NCI-H460 (cell line): ENCODE measurements around the gene P2RX2. TPM values are rescaled to one million over a fixed set of nuclear protein-coding genes. Genes with fewer than 3 reads are reported as not detected.

Source experiments
- DNase-seq: peaks from one replicate; pipeline ENCODE4 v3.0.0-alpha.2; 2016; ENCODE audit warnings: low read depth; ENCODE audit errors: extremely low read depth
- total RNA-seq: library from RNA; depleted of rRNA; stranded (reverse); fragments of >200 nt; shearing (Covaris generic); gene quantifications from 2 replicates; pipeline ENCODE4 v1.2.3, GENCODE V29; 2014

P2RX2 gene
- total RNA-seq, 1 experiment from 2014 or later = not detected

DNA sequence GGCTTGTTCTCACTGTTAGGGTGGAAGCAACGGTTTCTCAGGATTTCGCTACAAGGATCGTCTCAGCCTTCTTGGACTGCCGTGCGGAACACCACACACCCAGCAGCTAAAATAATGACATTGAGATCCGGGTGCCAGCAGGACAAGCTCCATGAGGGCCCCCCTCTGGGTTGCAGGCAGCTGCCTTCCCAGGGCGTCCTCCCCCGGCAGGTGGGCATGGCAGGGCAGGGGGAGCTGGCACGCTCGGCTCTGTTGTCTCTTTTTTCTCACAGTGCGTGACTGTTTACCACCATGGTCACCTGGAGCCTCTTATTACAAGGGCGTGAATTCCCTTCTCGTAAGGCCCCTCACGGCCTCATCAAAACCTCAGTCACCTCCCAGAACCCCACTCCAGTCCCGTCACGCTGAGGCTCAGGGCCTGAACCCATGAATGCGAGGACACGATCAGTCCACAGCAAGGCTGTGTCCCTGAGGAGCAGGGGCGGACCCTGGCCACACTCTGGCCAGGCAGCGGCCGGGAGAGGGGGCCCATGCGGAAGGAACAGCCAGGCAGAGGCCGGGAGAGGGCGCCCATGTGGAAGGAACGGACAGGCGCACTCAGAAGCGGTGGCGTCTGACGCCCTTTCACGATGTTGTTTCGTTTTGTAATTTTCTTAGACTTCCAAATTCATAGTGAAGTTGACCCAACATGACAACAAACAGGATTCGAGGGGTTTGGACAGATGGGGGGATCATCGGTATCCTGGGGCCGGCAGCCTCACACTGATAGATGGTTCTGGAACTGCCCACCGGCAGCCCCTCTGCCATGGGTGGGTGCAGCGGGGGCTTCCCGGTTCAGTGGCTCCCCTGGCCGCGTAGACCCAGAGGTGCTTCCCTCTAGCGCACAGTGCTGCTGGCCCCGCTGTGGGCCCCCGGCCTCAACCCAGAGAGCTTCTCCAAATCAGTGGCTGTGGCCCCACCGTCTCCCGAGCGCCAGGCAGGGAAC is 18.2 kb upstream of the P2RX2 start:
- peak; percentile 74 for DNase-seq

- no peak for DNase-seq
Observed at GRCh38 chr12:132601171-132601883, 17.2 kb upstream of the P2RX2 start.

GRCh38 chr12:132602572-132603239 is 15.9 kb upstream of the P2RX2 start:
- DNase-seq = no peak

DNA sequence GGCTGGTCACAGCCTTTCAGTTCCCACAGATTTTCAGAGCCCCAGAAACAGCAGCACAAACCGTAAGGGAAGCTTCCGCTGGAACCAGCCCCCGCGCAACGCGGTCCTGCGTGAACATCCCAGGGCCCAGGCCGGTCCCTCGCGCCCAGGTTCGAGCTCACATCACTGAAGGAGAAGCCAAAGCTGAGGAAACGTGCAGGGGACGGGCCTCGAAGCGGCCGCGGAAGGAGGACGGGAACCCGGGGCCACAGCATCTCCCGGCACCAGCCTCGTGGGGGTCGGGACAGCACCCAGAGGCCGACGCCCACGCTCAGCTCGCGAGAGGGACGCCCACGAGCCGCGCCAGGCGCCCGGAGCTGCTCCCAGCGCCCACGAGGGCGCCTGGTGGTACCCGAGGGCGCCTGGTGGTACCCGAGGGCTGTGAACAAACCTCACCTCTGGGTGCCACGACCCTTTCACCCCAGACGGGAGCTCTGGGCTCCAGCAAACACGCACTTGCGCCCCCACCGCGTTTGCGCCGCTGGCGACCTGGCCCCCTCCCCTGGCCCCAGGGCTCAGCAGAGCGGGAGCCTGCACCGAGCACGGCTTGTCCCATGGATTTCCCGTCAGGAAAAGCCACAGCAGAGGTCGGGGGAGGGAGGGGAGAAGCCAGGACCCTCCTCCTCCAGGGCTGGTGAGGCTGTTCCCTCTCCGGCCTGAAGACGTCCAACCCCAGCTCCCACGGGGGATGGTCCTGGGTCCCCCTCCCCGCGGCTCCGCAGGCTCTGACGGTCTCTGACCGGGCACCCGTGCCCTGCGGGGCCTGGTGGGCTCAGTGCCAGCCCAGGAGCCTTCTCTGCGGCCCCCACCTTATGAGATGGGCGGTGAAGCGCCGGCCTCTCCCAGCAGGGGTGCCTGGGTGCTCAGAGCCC is 15.1 kb upstream of the P2RX2 start:
- no peak for DNase-seq

GRCh38 chr12:132604151-132604618 is 14.4 kb upstream of the P2RX2 start:
- DNase-seq = no peak

DNA sequence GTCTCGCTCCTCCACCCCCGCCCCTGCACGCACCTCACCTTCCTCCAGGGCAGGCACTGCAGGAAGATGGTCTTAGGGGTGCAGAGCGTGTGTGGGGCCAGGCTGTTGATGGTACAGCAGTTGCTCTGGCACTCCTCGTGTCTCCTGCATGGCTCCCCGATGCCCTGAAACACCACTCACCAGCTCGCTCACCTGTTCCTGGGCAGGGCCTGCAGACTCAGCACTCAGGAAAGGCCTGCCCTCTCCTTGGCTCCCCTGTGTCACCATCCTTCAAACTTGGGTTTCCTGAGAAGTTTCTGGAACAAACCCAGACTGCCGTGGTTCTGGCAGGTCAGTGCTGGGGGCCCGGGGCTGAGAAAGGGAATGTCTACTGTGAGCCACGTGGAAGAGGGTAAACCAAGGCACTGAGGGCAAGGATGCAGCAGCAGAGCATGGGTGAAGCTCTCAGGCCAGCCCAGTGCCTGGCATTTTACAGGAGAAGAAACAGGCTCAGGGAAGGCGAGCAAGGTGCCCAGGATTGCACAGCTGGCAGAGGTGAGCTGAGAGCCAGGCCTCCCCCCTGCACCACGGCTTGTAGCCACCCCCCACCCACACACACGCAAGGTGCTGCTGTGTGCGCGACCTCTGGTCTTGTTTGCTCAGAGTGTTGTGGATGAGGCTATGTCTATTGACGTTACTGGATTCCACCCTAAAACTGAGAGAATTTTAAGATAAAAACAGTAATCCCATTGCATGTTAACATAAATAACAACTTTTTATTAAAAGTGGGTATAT is 13.7 kb upstream of the P2RX2 start:
- no peak for DNase-seq

DNA sequence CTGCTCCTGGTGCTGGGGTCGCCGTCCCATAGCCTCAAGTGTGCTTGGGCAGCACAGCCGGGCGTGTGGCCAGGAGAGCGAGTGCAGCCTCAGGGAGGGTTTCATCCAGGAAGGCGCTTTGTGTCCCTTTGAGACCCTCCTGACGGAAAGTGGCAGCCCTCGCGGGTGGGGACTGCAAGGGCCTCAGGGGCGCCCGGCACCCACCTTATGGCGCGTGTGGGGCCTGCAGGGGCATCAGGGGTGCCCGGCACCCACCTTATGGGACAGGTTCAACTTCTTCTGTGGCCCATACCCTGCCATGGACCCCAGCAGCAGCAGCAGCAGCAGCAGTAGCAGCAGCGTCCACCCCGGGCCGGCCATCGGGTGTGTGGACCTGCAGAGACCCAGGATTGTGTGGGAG is 12.7 kb upstream of the P2RX2 start:
- DNase-seq = no peak

DNA sequence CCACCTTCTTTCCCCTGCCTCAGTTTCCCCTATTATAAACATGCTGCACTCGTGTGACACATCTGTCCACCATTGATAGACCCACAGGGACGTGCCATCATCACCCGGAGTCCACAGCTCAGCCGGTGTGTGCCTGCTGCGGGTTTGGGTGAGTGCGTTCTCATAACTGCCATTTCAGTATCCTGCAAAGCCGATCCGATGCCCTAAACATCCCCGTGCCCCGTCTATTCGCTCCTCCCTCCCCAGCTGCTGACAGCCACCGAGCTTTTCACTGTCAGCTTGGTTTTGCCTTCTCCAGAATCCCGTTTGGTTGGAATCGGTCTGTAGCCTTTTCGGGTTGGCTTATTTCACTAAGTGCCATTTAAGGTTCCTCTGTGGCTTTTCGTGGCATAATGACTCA is 12.1 kb upstream of the P2RX2 start:
- no peak for DNase-seq

DNA sequence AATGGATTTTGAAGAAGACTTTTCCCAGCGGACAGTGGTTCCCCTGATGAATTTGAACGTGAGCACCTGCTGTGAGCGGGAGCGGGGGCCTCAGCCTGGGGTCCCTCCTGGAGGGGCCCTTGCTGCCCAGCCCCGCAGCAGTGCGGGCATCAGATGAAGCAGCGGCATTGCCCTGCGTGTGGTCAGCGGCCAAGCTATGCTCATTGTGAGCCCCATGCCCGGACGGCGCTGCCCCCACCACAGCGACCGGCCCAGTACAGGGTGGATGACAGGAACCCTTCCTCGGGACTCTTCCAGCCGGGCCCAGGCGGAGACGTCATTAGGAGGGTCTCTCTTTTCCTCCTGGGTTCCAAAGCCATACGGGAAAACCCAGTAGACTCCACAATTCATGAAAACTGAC is 11.6 kb upstream of the P2RX2 start:
- no peak for DNase-seq

- no peak for DNase-seq
Observed at GRCh38 chr12:132608231-132609171, 10.1 kb upstream of the P2RX2 start.

DNA sequence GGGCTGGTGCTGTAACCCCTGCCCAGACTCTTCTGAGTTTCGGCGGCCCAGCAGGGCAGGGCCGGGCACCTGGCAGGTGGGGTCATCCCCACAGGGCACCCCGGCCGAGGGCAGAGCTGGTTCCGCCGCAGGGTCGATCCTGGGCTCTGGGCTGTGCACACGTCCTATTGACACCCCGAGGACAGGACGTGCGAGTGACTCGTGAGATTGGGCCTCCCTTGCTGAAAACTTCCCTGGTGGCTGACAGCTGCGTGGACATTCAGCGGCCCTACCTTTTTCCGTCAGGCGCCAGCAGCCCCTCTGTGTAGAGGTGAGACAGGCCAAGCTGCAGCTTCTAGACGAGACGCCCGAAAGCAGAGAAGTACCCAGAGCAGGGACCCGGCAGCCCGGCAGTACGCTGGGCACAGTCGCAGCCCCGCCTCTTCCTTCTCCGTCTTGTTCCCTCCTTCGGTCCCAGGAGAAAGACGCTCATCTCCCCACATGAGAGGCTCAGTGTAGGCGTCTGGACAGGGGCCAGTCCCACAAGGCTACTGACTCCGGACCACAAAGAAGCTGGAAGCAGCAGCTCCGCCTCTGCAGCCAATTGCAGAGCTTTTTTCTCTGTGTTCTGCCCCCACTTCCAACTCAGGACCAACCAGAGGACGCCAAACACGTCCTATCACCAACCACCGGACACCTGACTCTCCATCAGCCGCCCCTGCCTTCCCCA is 8.4 kb upstream of the P2RX2 start, which contains the start of gene LRCOL1:
Gene LRCOL1, minus strand, starts transcription at position 532 of the 709 bp plus-strand sequence. CDS start 4,331 bp downstream, outside the sequence.
- no peak for DNase-seq

- no peak for DNase-seq
Observed at GRCh38 chr12:132610866-132611602, 7.5 kb upstream of the P2RX2 start.

GRCh38 chr12:132611620-132612019 is 7.0 kb upstream of the P2RX2 start:
- no peak for DNase-seq

GRCh38 chr12:132614029-132614428 is 4.5 kb upstream of the P2RX2 start:
- no peak for DNase-seq

DNA sequence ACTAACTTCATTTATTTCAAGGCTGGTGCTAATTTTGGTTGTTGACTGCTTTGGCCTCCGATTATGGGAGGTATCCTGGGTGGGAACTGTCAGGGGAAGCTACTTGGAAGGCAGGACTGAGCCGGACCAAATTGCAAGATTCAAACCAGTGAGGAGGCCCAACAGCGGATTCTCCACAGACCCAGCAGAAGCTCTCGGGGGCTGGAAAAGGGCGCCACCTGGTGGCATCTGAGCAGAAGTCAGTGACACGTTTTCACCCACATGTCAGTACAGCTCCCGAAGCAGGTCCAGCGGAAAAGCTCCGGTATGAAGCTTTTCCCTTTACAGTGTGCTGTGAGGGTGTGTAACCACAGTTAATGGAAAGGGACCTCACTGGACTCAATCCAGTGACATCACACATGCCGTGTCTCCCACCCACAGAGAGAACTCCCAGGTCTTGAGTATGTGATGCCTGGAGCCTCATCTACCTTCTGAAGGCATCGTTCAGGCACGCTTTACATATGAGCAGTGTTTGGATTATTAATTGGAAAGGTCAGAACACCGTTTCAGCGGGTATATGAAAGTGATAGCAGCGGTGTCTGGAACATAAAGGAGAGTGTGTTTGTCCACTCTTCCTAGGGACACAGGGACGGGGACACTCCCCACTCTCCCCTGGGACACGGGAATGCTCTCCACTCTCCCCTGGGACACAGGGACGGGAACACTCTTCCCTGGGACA is 3.6 kb upstream of the P2RX2 start:
- peak; percentile 83 for DNase-seq

DNA sequence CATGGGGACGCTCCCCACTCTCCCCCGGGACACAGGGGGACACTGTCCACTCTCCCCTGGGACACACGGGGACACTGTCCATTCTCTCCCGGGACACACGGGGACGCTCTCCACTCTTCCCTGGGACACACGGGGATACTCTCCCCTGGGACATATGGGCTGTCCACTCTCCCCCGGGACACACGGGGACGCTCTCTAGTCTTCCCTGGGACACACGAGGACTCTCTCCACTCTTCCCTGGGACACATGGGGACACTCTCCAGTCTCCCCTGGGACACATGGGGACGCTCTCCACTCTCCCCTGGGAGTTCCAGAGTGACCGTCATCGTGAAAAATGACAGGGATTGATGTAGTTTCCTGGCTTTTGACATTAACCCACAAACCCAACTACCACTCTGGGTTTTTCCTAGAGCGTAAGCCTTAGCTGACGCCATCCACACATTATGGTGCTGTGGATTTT is 3.0 kb upstream of the P2RX2 start:
- no peak for DNase-seq
